ENCODE results near the gene OTOP3.

GRCh38 chr17:74925242-74925641 is 10.5 kb upstream of the OTOP3 start:
- TF ChIP-seq GATA2 (IDR thresholded peaks at IDR 0.05; ENCODE audit: low read depth, low read length) = no peak
- no peak for TF ChIP-seq GATA3 (IDR thresholded peaks at IDR 0.05; ENCODE audit: low read depth, low read length)

All from SH-SY5Y (cell line).